ENCODE data around the gene NAT8L. TPM values are rescaled to one million over a fixed set of nuclear protein-coding genes. Genes with fewer than 3 reads are reported as not detected.
"Not testable (repeated sequence)": the region's sequence is repeated elsewhere in the genome, so short reads cannot be mapped to it uniquely, and the experiment has no call there.

NAT8L gene
- total RNA-seq, 1 experiment from 2014 or later = 13.9 TPM

DNA sequence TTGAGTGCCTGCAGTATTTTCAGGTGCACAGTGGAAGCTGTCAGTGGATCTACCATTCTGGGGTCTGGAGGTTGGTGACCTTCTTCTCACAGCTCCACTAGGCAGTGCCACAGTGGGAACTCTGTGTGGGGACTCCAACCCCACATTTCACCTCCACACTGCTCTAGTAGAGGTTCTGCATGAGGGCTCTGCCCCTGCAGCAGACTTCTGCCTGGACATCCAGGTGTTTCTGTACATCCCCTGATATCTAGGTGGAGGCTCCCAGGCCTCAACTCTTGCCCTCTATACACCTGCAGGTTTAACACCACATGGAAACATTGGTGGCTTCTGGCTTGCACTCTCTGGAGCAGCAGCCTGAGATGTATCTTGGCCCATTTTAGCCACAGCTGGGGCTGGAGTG lies 33.3 kb upstream of the NAT8L start:
- Histone ChIP-seq H4K8ac (replicated peaks; ENCODE audit: insufficient read length, low read depth, low read length) (no peak overlapping the region), H3K79me1 (ENCODE audit: insufficient read depth, low read depth, low read length, poor library complexity, severe bottlenecking) (no peaks in the 10 kb centered on the region), H2BK15ac (ENCODE audit: low read depth, low read length) (no peak overlapping the region), H3K23me2 (ENCODE audit: insufficient read length, low read depth, low read length, poor library complexity, severe bottlenecking) (no peaks in the 10 kb centered on the region), H3K4me2 (ENCODE audit: insufficient read depth, insufficient read length, low read length) (no peak overlapping the region), H3K9me3 (ENCODE audit: control insufficient read depth, low read depth, low read length) (no peaks in the 10 kb centered on the region), H3K27me3 (ENCODE audit: insufficient read depth, low read length) (no peaks in the 10 kb centered on the region), H4K20me1 (ENCODE audit: control insufficient read depth, insufficient read depth, insufficient read length) (no peaks in the 10 kb centered on the region), H3K4me1 (ENCODE audit: insufficient read depth, low read length) (no peaks in the 10 kb centered on the region), H2BK20ac (ENCODE audit: low read depth, low read length, poor library complexity, severe bottlenecking) (no peak overlapping the region), H4K91ac (ENCODE audit: insufficient read length, low read depth, low read length) (no peak overlapping the region), H3K14ac (ENCODE audit: insufficient read depth, low read length) (no peak overlapping the region), H2BK12ac (ENCODE audit: insufficient read length, low read depth, low read length) (no peak overlapping the region), H2BK120ac (ENCODE audit: low read depth, low read length, poor library complexity, severe bottlenecking) (no peak overlapping the region), H2AFZ (ENCODE audit: low read length) (no peak overlapping the region), H2BK5ac (ENCODE audit: insufficient read length, low read length) (no peak overlapping the region), H4K5ac (ENCODE audit: insufficient read length, low read depth, low read length) (no peak overlapping the region), H3K4ac (ENCODE audit: low read depth, low read length) (no peak overlapping the region), H3K56ac (ENCODE audit: insufficient read length, low read depth, low read length) (no peak overlapping the region), H3T11ph (ENCODE audit: low read length) (no peak overlapping the region), H3K18ac (ENCODE audit: insufficient read length, low read depth, low read length) (no peak overlapping the region), H2AK5ac (ENCODE audit: insufficient read length, low read length) (no peak overlapping the region), H3K23ac (ENCODE audit: insufficient read length, low read depth, low read length) (no peak overlapping the region), H3K79me2 (ENCODE audit: insufficient read depth, low read length) (no peaks in the 10 kb centered on the region), H3K9ac (ENCODE audit: extremely low read depth, insufficient read length, low read length) (no peak overlapping the region), H3K27ac (ENCODE audit: insufficient read length, low read depth, low read length) (no peak overlapping the region)
- Mint-ChIP-seq H3K9me3 (peaks cover 18 to 21% of the 10 kb centered on the region in 2 experiments), H3K4me1 (peaks cover 10 to 12% of the 10 kb centered on the region in 2 experiments), H3K27me3 (ENCODE audit: low read depth) (peaks cover 63% of the 10 kb centered on the region), H3K4me3 (no peak overlapping the region), H3K27ac (no peak overlapping the region; a peak in 1 of 7 replicates), H3K36me3 (ENCODE audit: insufficient read depth in 1 of 3, low read depth in 3 of 3) (peaks cover 0 to 8% (median 3%) of the 10 kb centered on the region in 3 experiments; a peak in 3 of 7 replicates)
- TF ChIP-seq, protein P1, sequence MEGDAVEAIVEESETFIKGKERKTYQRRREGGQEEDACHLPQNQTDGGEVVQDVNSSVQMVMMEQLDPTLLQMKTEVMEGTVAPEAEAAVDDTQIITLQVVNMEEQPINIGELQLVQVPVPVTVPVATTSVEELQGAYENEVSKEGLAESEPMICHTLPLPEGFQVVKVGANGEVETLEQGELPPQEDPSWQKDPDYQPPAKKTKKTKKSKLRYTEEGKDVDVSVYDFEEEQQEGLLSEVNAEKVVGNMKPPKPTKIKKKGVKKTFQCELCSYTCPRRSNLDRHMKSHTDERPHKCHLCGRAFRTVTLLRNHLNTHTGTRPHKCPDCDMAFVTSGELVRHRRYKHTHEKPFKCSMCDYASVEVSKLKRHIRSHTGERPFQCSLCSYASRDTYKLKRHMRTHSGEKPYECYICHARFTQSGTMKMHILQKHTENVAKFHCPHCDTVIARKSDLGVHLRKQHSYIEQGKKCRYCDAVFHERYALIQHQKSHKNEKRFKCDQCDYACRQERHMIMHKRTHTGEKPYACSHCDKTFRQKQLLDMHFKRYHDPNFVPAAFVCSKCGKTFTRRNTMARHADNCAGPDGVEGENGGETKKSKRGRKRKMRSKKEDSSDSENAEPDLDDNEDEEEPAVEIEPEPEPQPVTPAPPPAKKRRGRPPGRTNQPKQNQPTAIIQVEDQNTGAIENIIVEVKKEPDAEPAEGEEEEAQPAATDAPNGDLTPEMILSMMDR (conservative IDR thresholded peaks at IDR 0.05) = no peak
- no peak for DNase-seq

DNA sequence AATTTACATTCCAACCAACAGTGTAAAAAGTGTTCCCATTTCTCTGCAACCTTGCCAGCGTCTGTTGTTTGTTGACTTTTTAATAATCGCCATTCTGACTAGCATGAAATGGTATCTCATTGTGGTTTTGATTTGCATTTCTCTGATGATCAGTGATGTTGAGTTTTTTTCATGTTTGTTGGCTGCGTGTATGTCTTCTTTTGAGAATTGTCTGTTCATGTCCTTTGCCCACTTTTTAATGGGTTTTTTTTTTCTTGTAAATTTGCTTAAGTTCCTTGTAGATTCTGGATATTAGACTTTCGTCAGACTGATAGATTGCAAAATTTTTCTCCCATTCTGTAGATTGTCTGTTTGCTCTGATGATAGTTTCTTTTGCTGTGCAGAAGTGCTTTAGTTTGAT lies 32.0 kb upstream of the NAT8L start:
- not testable (repeated sequence) for H2AFZ ChIP-seq (ENCODE audit: low read length); H3K79me1 ChIP-seq (ENCODE audit: insufficient read depth, low read depth, low read length, poor library complexity, severe bottlenecking); H3K79me2 ChIP-seq (ENCODE audit: insufficient read depth, low read length); H3K4me2 ChIP-seq (ENCODE audit: insufficient read depth, insufficient read length, low read length); H2BK15ac ChIP-seq (ENCODE audit: low read depth, low read length); H2BK120ac ChIP-seq (ENCODE audit: low read depth, low read length, poor library complexity, severe bottlenecking); H2BK12ac ChIP-seq (ENCODE audit: insufficient read length, low read depth, low read length); H2AK5ac ChIP-seq (ENCODE audit: insufficient read length, low read length); H3K56ac ChIP-seq (ENCODE audit: insufficient read length, low read depth, low read length); H3K36me3 Mint-ChIP-seq (ENCODE audit: insufficient read depth in 1 of 3, low read depth in 3 of 3); H3K18ac ChIP-seq (ENCODE audit: insufficient read length, low read depth, low read length); H4K8ac ChIP-seq (replicated peaks; ENCODE audit: insufficient read length, low read depth, low read length); H3K4me1 Mint-ChIP-seq; H3K27me3 ChIP-seq (ENCODE audit: insufficient read depth, low read length); H3K9ac ChIP-seq (ENCODE audit: extremely low read depth, insufficient read length, low read length); H4K20me1 ChIP-seq (ENCODE audit: control insufficient read depth, insufficient read depth, insufficient read length); H3K9me3 ChIP-seq (ENCODE audit: control insufficient read depth, low read depth, low read length); H2BK5ac ChIP-seq (ENCODE audit: insufficient read length, low read length); DNase-seq; H4K91ac ChIP-seq (ENCODE audit: insufficient read length, low read depth, low read length); H3K4me1 ChIP-seq (ENCODE audit: insufficient read depth, low read length); H3T11ph ChIP-seq (ENCODE audit: low read length); H3K23ac ChIP-seq (ENCODE audit: insufficient read length, low read depth, low read length); H3K4ac ChIP-seq (ENCODE audit: low read depth, low read length); H3K4me3 Mint-ChIP-seq; H4K5ac ChIP-seq (ENCODE audit: insufficient read length, low read depth, low read length); H3K27ac Mint-ChIP-seq; H3K14ac ChIP-seq (ENCODE audit: insufficient read depth, low read length); H3K27ac ChIP-seq (ENCODE audit: insufficient read length, low read depth, low read length); H2BK20ac ChIP-seq (ENCODE audit: low read depth, low read length, poor library complexity, severe bottlenecking); H3K23me2 ChIP-seq (ENCODE audit: insufficient read length, low read depth, low read length, poor library complexity, severe bottlenecking)
- Mint-ChIP-seq H3K9me3 (peaks cover 21 to 22% of the 10 kb centered on the region in 2 experiments), H3K27me3 (ENCODE audit: low read depth) (peaks cover 65% of the 10 kb centered on the region)
- WGBS (ENCODE audit: extremely low coverage, insufficient read length, low lambda C conversion rate) = no CpG with 5 or more reads among the region's 4 CpGs

All from H9 (cell line).